Left colon (tissue), 2 donors: ENCODE data around the gene RBM33. TPM values are rescaled to one million over a fixed set of nuclear protein-coding genes. Genes with fewer than 3 reads are reported as not detected.
A peak's percentile ranks its signal among the peaks of the same experiment; 100 is the strongest.

Experiments used
- ATAC-seq: fragments of 200-7000 bp; cut with Tn5 transposase; one replicate; pipeline ENCODE4 v1.9.1; 2020; ENCODE audit warnings: mild to moderate bottlenecking, moderate library complexity
- DNase-seq, 2 donors: peaks; one replicate each; pipeline ENCODE4 v3.0.0-alpha.2; 2020
- intact Hi-C, 2 donors: fragments of 100-400 bp; cut with DNase I in 1 of 2; cut with micrococcal nuclease in 1 of 2; formaldehyde crosslinking; loops; one replicate each; pipeline versions ENCODE4 v1.11.2 to v1.14.0; 2022; cut with DNase I, micrococcal nuclease
- total RNA-seq, 2 donors: library from RNA; stranded (reverse); fragmentation: NEBNext Ultra II Directional; extraction: Animal tissue kit (Norgen Biotek cat#: 25700); gene quantifications; one replicate each; pipeline ENCODE4 v1.2.1, GENCODE V29; 2021
- donor health status: DM: no; HTN: no; CAD: no.
- donor health status: DM: yes; HTN: yes; CAD: no.

RBM33 gene
- total RNA-seq, 2 donors from 2014 or later = 59.1 to 61.1 TPM

DNA sequence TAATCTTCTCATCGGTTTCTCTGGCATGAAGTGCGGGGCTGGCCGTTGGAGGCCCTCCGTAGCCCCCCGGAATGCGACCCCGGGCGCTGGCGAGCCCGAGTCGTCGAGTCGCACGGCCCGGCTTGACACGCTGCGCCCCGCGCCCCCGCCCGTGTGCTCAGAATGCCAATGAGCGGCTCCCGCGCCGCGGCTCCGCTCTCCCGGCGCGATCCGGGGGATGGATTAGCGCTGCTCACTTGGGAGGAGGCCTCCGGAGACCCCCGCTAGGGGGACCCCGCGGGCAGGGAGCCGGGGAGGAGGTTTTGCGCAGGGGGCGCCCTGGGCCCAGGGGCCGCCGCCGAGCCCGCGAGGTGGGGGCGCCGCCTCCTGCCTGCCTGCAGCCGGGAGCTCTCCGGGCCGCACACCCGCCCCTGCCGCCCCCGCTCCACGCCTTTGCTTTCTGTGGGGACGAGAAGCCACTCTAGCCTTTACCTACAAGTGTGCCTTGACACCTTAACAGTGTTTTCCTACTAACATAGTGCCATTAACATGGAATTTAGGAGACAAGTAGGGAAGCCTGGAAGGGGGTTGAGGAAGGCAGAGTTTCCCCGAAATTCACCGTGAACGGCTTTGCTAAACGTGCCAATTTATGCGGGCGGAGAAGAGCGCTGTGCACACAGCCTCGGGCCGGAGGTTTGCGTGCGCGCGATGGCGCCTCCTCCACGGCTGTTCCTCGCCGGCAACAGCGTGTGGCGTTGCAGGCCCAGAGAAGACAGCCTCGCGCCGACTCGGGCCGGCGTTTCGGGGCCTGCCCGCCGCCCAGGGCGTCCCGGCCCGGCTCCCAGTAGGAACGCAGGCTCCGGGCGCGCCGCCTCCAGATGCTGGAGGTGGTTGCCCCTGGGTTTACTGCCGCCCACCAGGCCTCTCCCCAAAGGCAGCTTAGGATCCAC is 160.7 kb downstream of the RBM33 start:
- DNase-seq (peak in 1 of 2 donors; percentile 82), ATAC-seq (peak; percentile 23)
- intact Hi-C loops = no loop called here

DNA sequence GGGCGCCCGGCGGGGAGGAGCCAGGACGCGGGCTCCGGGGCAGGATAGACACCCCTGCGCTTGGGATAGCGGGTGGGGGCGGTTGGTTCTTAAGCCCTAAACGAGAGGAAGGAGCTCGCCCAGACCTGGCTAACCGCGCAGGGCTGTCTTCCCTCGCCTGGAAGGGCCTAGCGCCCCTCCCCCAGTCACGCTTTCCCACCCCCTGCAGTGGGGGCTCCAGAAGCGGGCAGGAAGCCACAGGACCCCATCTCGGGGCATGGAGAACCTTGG is 161.3 kb downstream of the RBM33 start:
- ATAC-seq = no peak
- intact Hi-C loops = no loop called here
- DNase-seq = peak in 1 of 2 donors; percentile 28

- ATAC-seq (no peak), DNase-seq (no peak)
- intact Hi-C loops = no loop called here
These were observed 161.8 kb downstream of the RBM33 start for GRCh38 chr7:155806096-155806871.

- no peak for DNase-seq
- no peak for ATAC-seq
- intact Hi-C loops = no loop called here
These were observed 162.7 kb downstream of the RBM33 start for GRCh38 chr7:155807065-155807671.

DNA sequence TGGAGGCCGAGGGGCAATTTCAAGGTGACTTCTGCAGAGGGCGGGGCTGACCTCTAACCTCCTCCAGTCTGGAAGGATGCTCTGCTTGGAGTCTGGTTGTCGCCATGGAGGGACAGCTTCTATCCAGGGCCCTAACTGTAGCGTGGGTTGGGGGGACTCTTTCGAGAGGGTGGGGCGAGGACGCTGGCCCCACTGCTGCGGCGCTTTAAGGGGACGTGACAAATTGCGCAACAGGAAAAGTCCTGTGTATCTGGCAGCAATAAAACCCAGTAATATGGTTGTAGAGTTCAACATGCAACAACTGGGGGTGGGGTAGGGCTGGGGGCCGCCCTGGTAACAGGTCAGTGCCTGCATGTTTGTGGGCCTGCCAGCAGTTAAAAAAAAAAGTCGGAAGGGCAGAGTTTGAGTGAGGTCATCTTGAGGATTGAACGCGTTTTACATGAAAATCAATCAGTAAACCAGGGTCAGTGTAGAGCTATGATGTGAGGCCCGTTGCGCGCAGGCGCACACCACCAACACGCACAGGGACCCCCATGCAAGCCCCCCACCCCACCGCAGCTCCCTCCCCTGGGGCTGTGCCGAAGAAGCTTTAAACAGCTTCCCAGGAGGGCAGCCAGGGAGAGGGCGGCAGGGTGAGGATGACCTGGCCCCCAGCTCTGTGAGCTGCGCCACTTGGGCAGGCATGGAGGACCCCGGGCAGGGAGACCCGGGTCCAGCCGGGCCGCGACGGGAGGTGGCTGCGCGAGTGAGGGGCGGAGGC is 163.5 kb downstream of the RBM33 start:
- DNase-seq (peak; percentile 73 to 88), ATAC-seq (peak; percentile 52)
- intact Hi-C loops = no loop called here

DNA sequence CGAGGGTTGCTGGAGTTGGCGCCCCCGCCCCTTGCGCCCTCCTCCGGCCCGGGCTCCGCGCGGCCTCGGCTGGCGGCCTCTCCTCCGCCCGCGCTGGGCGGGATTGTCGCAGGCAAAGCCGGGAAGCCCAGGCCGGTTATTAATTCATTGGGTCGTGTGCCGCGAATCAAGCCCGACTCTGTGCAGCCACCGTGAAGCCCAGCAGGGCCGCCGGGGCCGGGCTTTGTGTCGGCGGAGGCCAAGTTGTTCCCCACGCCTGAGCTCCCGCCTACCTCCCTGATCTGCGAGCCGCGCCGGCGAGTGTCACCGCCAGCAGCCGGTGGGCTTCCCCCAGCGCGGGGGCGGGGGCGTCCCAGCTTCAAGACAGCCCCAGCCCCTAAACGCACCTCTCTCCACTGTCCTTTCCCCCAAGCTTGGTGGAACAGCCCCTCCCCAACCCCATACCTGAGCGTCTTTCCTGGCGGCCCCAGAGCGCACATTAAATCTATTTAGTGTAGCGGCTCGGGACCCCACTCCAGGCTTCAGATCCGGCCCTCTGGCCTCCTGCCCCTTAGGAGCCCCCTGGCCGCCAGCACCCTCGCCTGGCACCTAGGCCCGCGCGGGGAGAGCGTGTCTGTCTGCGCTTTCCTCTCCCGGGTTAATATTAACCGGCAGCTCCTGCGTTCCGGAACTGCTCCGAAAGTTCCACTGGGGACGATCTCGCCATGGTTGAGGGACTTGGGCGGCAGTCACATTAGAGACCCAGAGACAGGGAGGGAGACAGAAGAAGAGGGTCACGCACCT is 164.3 kb downstream of the RBM33 start:
- ATAC-seq (peak; percentile 48), DNase-seq (peak; percentile 63 to 68)
- intact Hi-C loops = no loop called here

DNA sequence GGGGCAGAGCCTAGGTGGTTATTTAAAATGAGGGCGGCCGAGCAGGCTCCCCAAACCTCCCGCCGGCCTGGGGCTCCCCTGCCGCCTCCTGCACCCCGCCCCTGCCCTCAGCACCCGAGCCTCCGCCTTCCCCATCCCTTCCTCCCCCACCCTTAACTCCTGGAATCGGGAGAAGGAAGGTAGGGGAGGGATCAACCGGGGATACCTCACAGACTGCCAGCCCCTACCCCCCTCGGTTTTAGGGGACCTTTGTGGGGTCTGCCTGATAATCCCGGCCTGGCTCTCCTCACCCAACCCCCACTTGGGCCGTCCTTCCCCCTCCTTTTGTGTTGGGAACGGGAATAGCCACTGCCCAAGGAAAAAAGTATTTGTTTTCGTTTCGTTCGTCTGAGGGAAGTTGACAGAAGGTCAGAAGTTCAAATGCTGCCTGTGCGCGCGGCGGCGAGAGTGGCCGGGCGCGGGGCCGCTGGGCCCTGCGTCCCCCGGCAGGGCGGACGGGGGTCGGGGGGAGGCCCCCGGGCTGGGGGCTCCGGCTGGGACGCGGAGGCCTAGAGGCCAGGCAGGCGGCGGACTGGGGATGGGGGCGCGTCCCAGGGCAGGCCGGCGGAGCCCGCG is 165.0 kb downstream of the RBM33 start:
- ATAC-seq (peak; percentile 31), DNase-seq (no peak)
- intact Hi-C loops = no loop called here

- ATAC-seq = no peak
- DNase-seq = no peak
- intact Hi-C loops = no loop called here
These were observed 165.7 kb downstream of the RBM33 start for GRCh38 chr7:155809947-155810769.

DNA sequence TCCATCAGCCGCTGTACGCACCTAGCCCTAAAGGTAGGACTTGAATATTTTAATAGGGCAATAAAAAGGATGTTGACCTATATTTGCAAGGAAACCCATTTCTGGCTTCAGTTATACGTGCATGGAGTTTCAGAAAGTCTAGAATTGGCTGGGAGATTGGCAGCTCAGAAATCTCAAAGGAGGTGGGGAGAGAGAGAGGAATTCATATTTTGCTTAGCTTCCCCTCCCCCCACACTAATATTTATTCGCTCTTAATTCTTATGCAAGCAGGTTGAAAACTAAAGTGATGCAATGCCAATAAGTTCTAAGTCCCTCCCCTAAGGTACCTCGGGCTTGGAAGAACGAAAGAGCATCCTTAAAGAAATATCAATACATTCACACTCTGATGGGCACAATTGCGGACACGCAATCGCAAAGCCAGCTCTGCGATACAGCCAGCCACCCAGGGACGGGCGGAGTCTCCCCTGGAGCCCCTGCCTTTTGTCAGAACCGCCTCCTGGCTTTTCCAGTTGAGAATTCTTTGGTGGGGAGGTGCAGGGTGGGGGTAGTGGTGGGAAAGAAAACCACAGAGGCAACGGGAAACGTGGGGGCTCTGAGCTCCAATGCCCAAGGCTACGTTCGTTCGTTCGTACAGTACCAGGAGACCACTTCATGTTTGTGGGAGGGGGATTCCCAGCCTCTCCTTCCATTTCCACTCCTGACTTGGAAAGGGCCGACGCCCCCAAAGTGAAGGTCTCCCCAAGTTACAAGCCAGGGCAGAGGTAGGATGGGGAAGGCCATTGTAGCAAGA is 166.5 kb downstream of the RBM33 start:
- ATAC-seq = no peak
- intact Hi-C loops = no loop called here
- no peak for DNase-seq

GRCh38 chr7:155811560-155811894 is 167.1 kb downstream of the RBM33 start:
- ATAC-seq = peak; percentile 27
- intact Hi-C loops = no loop called here

DNA sequence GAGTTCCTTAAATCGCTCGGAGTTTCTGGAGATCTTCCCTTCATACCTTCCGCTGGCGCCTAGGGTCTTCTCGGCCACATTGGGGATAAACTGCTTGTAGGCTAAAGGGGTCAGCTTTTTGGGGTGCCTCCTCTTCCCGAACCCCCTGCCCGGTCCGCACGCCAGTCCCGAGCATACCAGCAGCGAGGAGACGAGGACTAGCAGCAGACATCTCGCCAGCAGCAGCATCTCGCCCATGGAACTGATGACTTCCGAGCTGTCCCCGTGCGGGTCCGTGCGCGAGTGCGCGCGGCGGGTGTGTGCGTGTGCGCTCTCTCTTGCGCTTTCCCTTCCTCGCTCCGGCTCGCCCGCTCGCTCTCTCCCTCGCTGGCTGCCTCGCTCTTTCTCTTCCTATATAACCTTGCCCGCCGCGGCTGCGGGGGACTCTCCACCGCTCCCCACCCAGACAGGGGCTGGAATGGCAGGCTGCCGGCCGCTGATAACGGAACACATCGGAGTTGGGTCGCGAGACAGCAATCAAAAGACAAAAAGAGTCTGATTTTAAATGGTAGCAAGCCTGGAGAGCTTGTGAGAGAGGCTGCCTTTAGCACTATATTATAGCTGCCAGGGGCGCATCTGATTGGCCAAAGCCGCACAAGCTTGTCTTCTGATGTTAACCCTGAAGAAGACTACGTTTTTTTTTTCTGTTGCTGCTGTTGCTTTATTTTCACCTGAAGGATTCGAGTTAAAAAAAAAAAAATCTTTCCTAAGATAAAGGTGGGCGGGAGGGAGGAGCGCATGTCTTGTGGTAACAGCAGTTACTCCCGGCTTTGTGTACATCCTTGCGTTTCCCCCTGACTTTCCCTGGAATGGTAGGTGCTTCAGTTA is 167.7 kb downstream of the RBM33 start, which contains the start of gene SHH:
Gene SHH (minus strand): TSS at position 569 of the 867 bp plus-strand sequence. CDS start 341 bp downstream, at position 228.
- intact Hi-C loops = no loop called here
- DNase-seq = peak in 1 of 2 donors; percentile 27
- no peak for ATAC-seq

More at GRCh38 chr7:155811560-155811894, 167.1 kb downstream of the RBM33 start:
- peak; percentile 41 to 45 for DNase-seq

- no peak for ATAC-seq
- DNase-seq = no peak
- intact Hi-C loops = no loop called here
These were observed 168.7 kb downstream of the RBM33 start for GRCh38 chr7:155813125-155813524.

DNA sequence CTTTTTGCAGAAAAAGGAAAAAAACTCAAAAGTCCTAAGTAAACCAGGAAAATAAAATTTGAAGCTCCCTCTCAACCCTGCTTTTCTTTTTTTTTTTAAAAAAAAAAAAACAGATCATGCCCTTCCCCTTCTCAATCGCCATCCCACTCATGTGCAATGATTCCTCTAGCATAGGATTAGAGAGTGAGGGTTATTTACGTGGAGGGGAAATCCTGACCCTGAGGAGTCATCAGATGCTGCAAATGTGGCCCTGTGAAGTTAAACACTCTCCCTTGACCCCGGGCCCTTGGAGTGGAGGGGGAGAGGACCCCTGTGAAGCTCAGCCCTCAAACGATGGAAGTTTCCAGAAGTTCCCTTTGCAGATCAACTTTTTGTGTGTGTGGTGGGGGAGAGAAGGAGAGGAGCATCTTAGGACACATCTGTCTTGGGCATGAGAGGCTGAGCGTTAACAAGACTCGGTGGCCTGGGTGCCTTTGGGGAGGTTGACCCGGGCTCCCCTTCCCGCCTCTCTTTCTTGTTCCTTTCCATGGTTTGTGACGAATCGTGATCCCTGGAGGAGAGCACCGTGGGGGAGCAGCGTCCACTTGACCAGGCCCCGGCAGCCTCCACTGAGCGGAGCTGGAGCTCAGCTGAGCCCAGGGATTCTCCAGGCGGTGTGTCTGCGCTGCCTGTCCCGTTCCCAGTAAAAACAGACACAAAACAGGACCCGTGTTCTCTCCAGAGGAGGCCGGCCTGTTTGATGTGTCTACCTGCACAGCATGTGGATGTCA is 169.3 kb downstream of the RBM33 start:
- DNase-seq = no peak
- no peak for ATAC-seq
- intact Hi-C loops = no loop called here
